ENCODE results near the gene LRRC41. TPM values are rescaled to one million over a fixed set of nuclear protein-coding genes. Genes with fewer than 3 reads are reported as not detected.

LRRC41 gene
- polyA plus RNA-seq, 3 donors: 82.3 to 96.8 (median 90.6) TPM

DNA sequence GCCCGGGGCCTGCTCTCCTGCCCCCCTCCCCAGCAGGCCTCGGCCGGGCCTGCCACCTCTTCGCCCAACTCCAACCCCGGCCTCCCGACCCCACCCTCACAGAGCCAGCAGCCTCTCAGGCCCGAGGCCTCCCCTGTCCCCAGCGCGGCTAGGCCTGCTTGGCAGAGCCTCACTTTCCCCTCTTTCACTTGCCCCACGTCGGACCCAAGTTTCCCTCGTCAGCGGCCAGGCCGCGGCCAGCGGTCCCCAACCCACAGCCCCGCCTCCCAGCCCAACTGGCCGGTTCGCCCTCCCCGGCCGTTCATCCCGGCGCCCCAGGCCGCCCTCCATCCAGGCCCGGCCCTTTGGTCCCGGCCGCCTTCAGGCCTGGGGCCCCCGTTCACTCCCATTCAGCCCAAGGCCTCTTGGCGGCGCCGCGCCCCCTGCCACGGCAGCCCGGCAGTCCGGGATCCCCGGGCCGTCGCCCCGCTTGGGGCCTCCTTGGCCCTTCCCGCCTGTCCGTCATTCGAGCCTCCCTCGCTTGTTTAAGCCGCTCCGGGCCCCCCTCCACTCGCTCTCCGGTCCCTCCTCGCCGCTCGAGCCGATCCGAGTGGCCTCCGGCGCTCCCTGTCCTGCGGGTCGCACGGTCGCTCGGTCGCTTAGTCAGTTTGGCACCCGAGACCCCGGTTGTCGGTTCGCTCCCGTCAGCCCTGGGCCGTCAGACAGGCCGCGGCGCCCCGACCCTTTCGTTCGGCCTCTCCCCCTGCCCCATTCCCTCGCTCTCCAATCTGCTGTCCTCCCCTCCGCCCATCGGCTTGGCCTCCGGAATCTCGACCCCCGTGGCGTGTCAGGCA lies 1.4 kb downstream of the LRRC41 start:
- DNase-seq (ENCODE audit: extremely low read depth in 1 of 11, low read depth in 9 of 11, low spot score in 4 of 11): peak; percentile 20 to 60 (median 42)

- DNase-seq (ENCODE audit: extremely low read depth in 1 of 11, low read depth in 9 of 11, low spot score in 4 of 11): peak in 1 of 11 donors; percentile 23
Measured at GRCh38 chr1:46301406-46301807, 2.0 kb downstream of the LRRC41 start.

DNA sequence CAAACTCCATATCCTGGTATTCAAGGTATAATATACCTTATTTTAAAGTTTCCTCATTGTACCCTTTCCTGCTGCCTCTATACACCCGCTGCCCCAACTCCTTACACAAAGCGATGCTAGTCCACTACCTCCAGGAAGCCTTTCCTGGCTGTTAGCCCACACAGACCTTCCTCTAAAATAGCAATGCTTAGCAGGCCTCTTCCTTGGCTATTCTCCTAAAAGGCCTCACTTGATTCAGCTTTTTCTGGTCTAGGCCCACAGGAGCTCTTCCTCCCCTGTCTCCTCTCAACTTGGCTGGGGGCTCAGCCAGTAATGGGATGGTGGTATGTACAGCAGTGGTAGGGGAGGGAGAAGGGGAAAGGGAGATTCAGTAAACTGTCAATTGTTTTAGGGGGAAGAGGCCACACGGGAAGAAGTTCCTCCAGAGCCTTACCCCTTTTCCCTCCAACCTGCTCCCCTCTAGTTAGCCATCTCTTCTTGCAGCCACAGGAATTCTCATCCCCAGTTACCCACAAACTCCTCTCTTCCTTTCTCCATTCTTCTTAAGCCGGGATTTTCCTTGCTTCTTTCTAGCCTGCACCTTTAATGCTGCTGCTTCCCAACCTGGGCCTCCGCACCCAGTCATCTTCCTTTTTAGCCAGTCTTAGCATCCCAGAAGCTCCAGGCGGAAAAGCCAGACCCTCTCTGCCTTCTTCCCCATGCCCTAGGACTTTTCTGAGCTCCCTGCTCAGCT lies 2.6 kb downstream of the LRRC41 start:
- DNase-seq (ENCODE audit: extremely low read depth in 1 of 11, low read depth in 9 of 11, low spot score in 4 of 11): no peak

GRCh38 chr1:46298387-46298786 lies 5.0 kb downstream of the LRRC41 start:
- no peak for DNase-seq (ENCODE audit: extremely low read depth in 1 of 11, low read depth in 9 of 11, low spot score in 4 of 11)

DNA sequence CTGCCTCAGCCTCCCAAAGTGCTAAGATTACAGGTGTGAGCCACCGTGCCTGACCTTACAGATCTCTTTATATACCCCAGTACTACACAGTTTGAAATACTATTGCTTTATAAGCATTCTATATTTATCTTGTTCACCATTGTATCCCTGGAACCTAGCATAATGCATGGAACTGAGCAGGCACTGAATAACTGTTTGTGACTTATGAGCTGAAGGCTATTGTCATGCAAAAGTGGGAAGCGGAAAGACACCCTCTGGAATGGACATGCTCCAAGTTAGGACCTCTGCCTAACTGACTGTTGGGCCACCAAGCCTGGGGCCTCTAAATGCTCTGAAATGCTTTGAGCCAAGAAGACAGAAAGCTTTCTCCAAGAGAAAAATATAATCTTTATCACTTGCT lies 8.1 kb downstream of the LRRC41 start:
- no peak for DNase-seq (ENCODE audit: extremely low read depth in 1 of 11, low read depth in 9 of 11, low spot score in 4 of 11)

DNA sequence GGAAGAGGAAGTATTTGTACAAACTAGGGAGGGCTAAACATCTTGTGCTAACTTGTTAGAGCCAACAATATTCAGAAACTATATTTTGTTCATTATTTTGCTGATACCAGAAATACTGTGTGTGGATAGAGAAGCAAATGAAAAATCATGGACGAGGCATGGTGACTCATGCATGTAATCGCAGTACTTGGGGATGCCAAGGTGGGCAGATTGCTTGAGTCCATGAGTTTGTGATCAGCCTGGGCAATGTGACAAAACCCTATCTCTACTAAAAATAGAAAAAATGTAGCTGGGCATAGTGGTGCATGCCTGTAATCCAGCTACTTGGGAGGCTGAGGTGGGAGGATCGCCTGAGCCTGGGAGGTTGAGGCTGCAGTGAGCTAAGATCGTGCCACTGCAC lies 13.4 kb downstream of the LRRC41 start:
- DNase-seq (ENCODE audit: extremely low read depth in 1 of 11, low read depth in 9 of 11, low spot score in 4 of 11): no peak

DNA sequence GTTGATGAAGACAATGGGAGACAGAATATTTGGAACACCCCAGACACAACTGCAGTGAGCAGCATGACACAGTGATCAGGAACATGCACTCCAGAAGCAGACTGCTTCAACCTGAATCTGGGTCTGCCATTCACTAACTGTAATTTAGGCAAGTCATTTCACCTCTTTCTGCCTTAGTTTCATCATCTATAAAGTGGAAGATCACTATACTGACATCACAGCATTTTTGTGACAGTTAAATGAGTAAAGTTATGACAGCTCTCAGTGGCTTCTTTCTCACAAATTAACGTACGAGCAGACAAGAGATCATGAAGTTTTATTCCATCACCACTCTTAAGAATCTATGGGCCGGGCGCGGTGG lies 14.3 kb downstream of the LRRC41 start:
- DNase-seq (ENCODE audit: extremely low read depth in 1 of 11, low read depth in 9 of 11, low spot score in 4 of 11): no peak

DNA sequence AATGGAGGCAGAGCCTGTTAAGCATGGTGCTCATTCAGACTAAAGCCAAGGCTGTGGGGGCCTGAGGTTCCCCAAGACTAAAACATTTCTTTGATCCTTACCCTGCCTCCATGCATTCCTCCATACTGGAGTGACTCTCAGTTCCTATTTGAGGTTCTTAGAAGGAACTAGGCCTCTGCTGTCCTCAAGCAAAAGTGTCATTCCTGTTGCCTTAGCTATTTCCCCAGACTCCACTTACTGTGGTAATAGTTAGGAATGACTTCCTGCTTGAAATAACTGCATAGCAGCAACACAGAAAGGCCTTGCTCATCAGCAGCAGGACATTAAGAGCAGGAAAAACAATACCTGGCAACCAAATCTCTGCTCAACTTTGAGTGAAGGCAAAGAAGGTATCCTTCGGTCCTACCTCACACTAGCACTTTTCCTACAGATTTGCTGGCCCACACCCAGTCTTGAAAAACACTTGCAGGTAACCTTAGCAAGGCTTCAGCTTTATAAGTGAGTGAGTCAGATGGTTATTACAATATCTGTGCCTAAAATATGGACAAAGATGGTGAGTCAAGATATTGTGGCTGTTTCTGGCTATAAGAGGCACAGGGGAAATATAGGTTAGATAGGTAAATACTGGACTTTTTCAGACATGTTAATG lies 14.8 kb downstream of the LRRC41 start:
- DNase-seq (ENCODE audit: extremely low read depth in 1 of 11, low read depth in 9 of 11, low spot score in 4 of 11): no peak

- DNase-seq (ENCODE audit: extremely low read depth in 1 of 11, low read depth in 9 of 11, low spot score in 4 of 11): no peak
Measured at GRCh38 chr1:46285730-46286477, 17.5 kb downstream of the LRRC41 start.

DNA sequence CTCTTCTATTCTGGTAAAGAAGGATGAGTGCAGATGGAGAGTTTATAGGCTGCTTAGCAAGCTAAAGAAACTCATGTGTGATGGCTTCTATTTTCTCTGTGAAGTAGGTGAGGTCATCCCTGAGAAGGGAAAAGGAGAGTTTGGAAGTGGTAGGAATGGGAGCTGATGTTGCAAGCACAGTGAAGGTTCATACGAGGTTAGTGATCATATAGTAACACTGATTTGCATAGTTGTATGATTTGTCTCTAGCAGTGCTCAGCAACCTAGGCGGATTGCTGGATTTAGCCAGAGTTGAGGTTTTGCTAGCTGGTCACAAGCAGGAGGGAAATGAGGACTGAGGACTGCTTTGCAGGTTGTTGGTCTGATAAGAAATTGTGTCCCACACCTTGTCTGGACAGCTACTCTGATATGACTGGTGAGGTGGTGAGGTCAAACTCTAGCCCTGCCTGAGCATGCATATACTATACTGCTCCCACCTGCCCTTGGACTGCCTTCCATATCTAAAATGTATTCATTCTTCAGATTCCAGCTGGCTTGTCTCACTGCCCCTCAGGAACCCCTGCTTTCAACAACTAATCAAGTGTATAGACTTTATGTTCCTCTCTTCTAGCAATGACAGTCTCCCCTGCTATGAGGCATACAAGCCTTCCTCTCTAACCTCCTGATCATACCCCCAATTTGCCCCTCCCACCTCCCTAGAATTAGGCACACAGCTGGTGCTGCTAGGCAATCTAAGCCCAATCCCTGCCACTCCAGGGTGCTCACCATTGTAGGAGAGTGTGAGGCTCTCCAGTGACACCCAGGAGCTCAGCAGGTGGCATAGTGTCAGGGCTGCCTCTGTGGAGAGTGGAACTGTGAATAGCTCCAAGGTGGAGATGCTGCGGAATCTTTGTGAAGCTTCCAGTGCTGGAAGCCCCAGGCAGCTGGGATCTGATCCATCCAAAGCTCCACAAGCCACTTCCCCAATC lies 18.5 kb downstream of the LRRC41 start:
- DNase-seq (ENCODE audit: extremely low read depth in 1 of 11, low read depth in 9 of 11, low spot score in 4 of 11): no peak

DNA sequence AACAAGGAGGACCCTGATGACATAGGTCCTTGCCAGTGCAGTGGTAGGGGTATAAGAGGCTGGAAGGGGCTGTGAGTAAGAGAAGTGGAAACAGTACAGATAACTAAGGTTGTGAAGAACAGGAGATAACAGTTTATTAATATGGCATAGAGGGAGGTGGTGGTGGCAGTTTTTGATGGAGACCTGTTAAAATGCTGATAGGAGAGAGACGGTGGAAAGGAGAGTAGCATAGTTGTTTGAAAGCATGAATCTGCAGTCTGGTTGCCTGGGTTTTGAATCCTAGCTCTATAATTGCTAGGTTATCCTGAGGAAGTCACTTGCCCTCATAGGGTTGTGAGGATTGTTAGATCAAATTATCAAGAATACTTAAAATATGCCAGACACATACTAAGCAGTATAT lies 19.4 kb downstream of the LRRC41 start:
- DNase-seq (ENCODE audit: extremely low read depth in 1 of 11, low read depth in 9 of 11, low spot score in 4 of 11): no peak

- no peak for DNase-seq (ENCODE audit: extremely low read depth in 1 of 11, low read depth in 9 of 11, low spot score in 4 of 11)
Measured at GRCh38 chr1:46281021-46281420, 22.4 kb downstream of the LRRC41 start.

GRCh38 chr1:46280092-46280491 lies 23.3 kb downstream of the LRRC41 start:
- no peak for DNase-seq (ENCODE audit: extremely low read depth in 1 of 11, low read depth in 9 of 11, low spot score in 4 of 11)

DNA sequence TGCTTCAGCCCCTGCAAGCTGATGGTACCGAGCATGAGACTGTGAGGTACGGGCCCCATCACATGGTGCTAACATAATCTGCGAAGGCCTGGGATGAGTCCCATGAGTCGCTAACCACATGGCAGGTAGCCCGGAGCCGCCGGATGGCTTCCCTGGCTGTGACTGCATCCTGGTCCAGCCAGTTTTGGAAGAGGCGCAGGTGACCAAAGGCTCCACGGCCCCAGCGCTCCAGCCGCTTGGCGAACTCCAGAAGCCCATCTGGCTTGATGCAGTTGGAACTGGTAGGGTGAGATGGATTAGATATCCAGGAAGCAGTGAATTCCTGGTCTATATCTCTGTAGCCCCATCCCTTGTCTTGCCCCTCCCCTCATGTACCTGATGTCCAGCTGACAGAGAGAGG lies 24.6 kb downstream of the LRRC41 start:
- DNase-seq (ENCODE audit: extremely low read depth in 1 of 11, low read depth in 9 of 11, low spot score in 4 of 11): no peak

- DNase-seq (ENCODE audit: extremely low read depth in 1 of 11, low read depth in 9 of 11, low spot score in 4 of 11): no peak
Measured at GRCh38 chr1:46277658-46278373, 25.6 kb downstream of the LRRC41 start.

- no peak for DNase-seq (ENCODE audit: extremely low read depth in 1 of 11, low read depth in 9 of 11, low spot score in 4 of 11)
Measured at GRCh38 chr1:46275030-46275337, 28.4 kb downstream of the LRRC41 start.

DNA sequence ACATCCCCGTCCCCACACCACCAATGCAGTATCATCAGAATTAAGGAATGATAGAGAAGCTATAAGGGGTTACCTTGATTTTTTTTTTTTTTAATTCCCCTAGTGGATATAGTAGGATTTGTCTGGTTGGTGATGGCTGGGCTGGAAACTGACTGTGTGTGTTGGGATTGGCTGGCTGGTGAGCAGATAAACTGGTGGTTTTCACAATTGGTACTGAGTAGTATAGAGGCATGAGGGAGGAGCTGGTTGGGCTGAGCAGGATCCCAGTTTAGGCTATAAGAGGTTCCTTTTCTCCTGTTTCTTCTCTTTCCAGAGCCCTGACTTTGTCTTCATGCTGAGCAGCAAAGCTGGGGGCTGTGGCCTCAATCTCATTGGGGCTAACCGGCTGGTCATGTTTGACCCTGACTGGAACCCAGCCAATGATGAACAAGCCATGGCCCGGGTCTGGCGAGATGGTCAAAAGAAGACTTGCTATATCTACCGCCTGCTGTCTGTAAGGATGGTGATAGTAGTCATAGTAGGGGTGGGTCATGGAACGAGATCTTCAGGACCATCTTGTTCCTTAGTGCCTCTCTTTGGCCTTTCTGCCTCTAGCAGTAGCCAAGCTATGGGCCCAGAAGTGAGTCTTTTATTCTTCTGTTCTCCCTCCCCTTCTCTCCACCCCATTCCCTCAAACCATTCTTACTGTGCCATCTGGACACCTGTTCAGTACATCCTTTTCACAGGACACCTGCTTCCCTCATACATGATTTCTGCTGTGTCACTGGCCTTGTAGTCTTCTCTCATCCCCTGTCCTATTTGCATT lies 29.0 kb downstream of the LRRC41 start:
- DNase-seq (ENCODE audit: extremely low read depth in 1 of 11, low read depth in 9 of 11, low spot score in 4 of 11): no peak
